Smooth muscle cell (in vitro differentiated cells): ENCODE data around the gene OPCML. TPM values are rescaled to one million over a fixed set of nuclear protein-coding genes. Genes with fewer than 3 reads are reported as not detected.

Experiments used
- DNase-seq: peaks from one replicate; lab custom pipeline; 2025; ENCODE audit not compliant: unreplicated experiment; lab: John Stamatoyannopoulos, UW
- H2AFZ ChIP-seq: fragments of 200-600 bp; sonication (generic); 2 replicates; pipeline ENCODE4 v1.6.0; 2016; ENCODE audit warnings: antibody characterized with exemption, low read depth, mild to moderate bottlenecking
- H3F3A ChIP-seq: fragments of 200-600 bp; sonication (generic); 2 replicates; pipeline ENCODE4 v1.6.0; 2017; ENCODE audit warnings: antibody characterized with exemption, low read depth
- H3K27ac ChIP-seq: fragments of 200-600 bp; sonication (generic); 2 replicates; pipeline ENCODE4 v1.5.1; 2016; ENCODE audit warnings: low read depth, mild to moderate bottlenecking
- H3K27me3 ChIP-seq: fragments of 200-600 bp; sonication (generic); 2 replicates; pipeline ENCODE4 v1.6.1; 2016; ENCODE audit warnings: low read depth, mild to moderate bottlenecking
- H3K36me3 ChIP-seq: fragments of 200-600 bp; sonication (generic); 2 replicates; pipeline ENCODE4 v1.5.1; 2016; ENCODE audit warnings: low read depth
- H3K4me1 ChIP-seq: fragments of 200-600 bp; sonication (generic); 2 replicates; pipeline ENCODE4 v1.5.1; 2016; ENCODE audit warnings: low read depth
- H3K4me2 ChIP-seq: fragments of 200-600 bp; sonication (generic); 2 replicates; pipeline ENCODE4 v1.6.0; 2016; ENCODE audit warnings: mild to moderate bottlenecking
- H3K4me3 ChIP-seq: fragments of 200-600 bp; sonication (generic); 2 replicates; pipeline ENCODE4 v1.5.1; 2016; ENCODE audit warnings: mild to moderate bottlenecking
- H3K79me2 ChIP-seq: fragments of 200-600 bp; sonication (generic); 2 replicates; pipeline ENCODE4 v1.6.0; 2016; ENCODE audit warnings: low read depth, mild to moderate bottlenecking
- H3K9ac ChIP-seq: fragments of 200-600 bp; sonication (generic); 2 replicates; pipeline ENCODE4 v1.6.0; 2016; ENCODE audit warnings: low read depth
- H3K9me3 ChIP-seq: fragments of 200-600 bp; sonication (generic); replicated peaks from 2 replicates; pipeline ENCODE4 v1.5.1; 2016; ENCODE audit warnings: low read depth
- H4K20me1 ChIP-seq: fragments of 200-600 bp; sonication (generic); 2 replicates; pipeline ENCODE4 v1.6.0; 2016; ENCODE audit warnings: low read depth
- CTCF ChIP-seq: fragments of 200-600 bp; sonication (generic); IDR thresholded peaks from 2 replicates; pipeline ENCODE4 v1.5.1; 2017; ENCODE audit warnings: borderline replicate concordance, mild to moderate bottlenecking, antibody characterized with exemption; ENCODE audit not compliant: insufficient read depth, poor library complexity, severe bottlenecking
- WGBS: methylation state at CpG from one replicate; pipeline ENCODE4 v1.1.7; 2016; ENCODE audit warnings: low lambda C conversion rate; 5-methylcytosine and 5-hydroxymethylcytosine counted together
- polyA plus RNA-seq: library from polyadenylated mRNA; unstranded; fragments of >200 nt; fragmentation: Nextera tagmentation; extraction: Ambion mirVana; gene quantifications from 2 replicates; pipeline ENCODE4 v1.2.1, GENCODE V29; 2016
- total RNA-seq: library from RNA; depleted of rRNA; stranded (reverse); fragments of >200 nt; gene quantifications from 2 replicates; pipeline ENCODE4 v1.2.3, GENCODE V29; 2014

Gene OPCML
- total and polyA plus RNA-seq, 2 experiments from 2014 or later = 0.42 to 0.58 TPM

- no peaks in the 10 kb centered on the region for H3K79me2 ChIP-seq
These were observed 473.8 kb downstream of the OPCML start for GRCh38 chr11:133058501-133058900.

GRCh38 chr11:133053124-133053776 is 479.1 kb downstream of the OPCML start:
- DNase-seq = no peak
- H3K9me3 ChIP-seq = no peaks in the 10 kb centered on the region
- H3K4me2 ChIP-seq = no peak overlapping the region
- H3K9ac ChIP-seq = no peak overlapping the region
- no peaks in the 10 kb centered on the region for H3K4me1 ChIP-seq
- no peaks in the 10 kb centered on the region for H3K79me2 ChIP-seq
- no peak overlapping the region for H2AFZ ChIP-seq
- H3F3A ChIP-seq = no peaks in the 10 kb centered on the region
- WGBS = 92% methylated on average over 9 of the region's 9 CpGs
- H3K27me3 ChIP-seq = peaks cover 35% of the 10 kb centered on the region
- no peak overlapping the region for H3K4me3 ChIP-seq
- no peak for TF ChIP-seq CTCF
- no peaks in the 10 kb centered on the region for H4K20me1 ChIP-seq
- no peak overlapping the region for H3K27ac ChIP-seq
- H3K36me3 ChIP-seq = no peaks in the 10 kb centered on the region

More at GRCh38 chr11:133058501-133058900, 473.8 kb downstream of the OPCML start:
- H4K20me1 ChIP-seq = no peaks in the 10 kb centered on the region
- no peak overlapping the region for H2AFZ ChIP-seq
- peaks cover 54% of the 10 kb centered on the region for H3K27me3 ChIP-seq
- H3K4me3 ChIP-seq = no peak overlapping the region
- no peak for TF ChIP-seq CTCF
- H3K36me3 ChIP-seq = no peaks in the 10 kb centered on the region
- H3K4me2 ChIP-seq = no peak overlapping the region
- H3K4me1 ChIP-seq = no peaks in the 10 kb centered on the region
- no peak overlapping the region for H3K9ac ChIP-seq
- 65% methylated on average over 8 of the region's 8 CpGs for WGBS
- H3K27ac ChIP-seq = no peak overlapping the region
- H3K9me3 ChIP-seq = no peaks in the 10 kb centered on the region
- no peaks in the 10 kb centered on the region for H3F3A ChIP-seq
- DNase-seq = no peak

- no peak overlapping the region for H3K9ac ChIP-seq
- H3F3A ChIP-seq = no peaks in the 10 kb centered on the region
- DNase-seq = no peak
- no peaks in the 10 kb centered on the region for H3K4me1 ChIP-seq
- H3K79me2 ChIP-seq = no peaks in the 10 kb centered on the region
- TF ChIP-seq CTCF = no peak
- H3K27me3 ChIP-seq = peaks cover 28% of the 10 kb centered on the region
- WGBS = 86% methylated on average over 2 of the region's 2 CpGs
- no peaks in the 10 kb centered on the region for H3K9me3 ChIP-seq
- no peaks in the 10 kb centered on the region for H4K20me1 ChIP-seq
- no peaks in the 10 kb centered on the region for H3K36me3 ChIP-seq
- no peak overlapping the region for H2AFZ ChIP-seq
- H3K4me3 ChIP-seq = no peak overlapping the region
- H3K4me2 ChIP-seq = no peak overlapping the region
- H3K27ac ChIP-seq = no peak overlapping the region
These were observed 479.8 kb downstream of the OPCML start for GRCh38 chr11:133052537-133052936.
